Cortex of kidney (tissue), 1 donor: ENCODE data around the gene AQP12B.
"Not testable (repeated sequence)": the region's sequence is repeated elsewhere in the genome, so short reads cannot be mapped to it uniquely, and the experiment has no call there.

Source experiments
- DNase-seq: peaks from one replicate; lab custom pipeline; 2025; lab: John Stamatoyannopoulos, UW

Gene AQP12B, protein sequence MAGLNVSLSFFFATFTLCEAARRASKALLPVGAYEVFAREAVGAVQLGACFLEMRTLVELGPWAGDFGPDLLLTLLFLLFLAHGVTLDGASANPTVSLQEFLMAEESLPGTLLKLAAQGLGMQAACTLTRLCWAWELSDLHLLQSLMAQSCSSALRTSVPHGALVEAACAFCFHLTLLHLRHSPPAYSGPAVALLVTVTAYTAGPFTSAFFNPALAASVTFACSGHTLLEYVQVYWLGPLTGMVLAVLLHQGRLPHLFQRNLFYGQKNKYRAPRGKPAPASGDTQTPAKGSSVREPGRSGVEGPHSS

GRCh38 chr2:240682431-240683224 is at the start of gene AQP12B:
Gene AQP12B, minus strand, starts transcription at chr2:240682885. Its CDS starts 48 bp downstream, at chr2:240682837.
- not testable (repeated sequence) for DNase-seq

- DNase-seq, result no peak
Observed at GRCh38 chr2:240732184-240732583, 49.5 kb upstream of the AQP12B start.

- no peak for DNase-seq
Observed at GRCh38 chr2:240731178-240731545, 48.5 kb upstream of the AQP12B start.

- DNase-seq, result no peak
Observed at GRCh38 chr2:240730501-240731177, 48.0 kb upstream of the AQP12B start.

DNA sequence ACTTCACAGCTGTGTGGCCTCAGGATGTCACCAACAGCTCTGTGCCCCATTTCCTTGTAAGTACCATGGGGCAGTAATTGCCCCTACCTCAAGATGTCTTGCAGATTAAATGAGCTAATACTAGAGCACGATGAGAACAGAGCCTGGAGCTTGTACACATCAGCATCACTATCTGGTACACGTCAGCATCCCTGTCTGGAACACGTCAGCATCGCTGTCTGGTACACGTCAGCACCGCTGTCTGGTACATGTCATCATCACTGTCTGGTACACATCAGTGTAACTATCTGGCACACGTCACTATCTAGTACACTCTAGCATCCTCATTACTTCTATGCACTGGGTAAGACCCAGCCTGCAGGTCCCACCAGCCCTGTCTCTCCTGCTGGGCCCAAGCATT is 46.1 kb upstream of the AQP12B start:
- DNase-seq, result no peak

- DNase-seq, result no peak
Observed at GRCh38 chr2:240728361-240728760, 45.7 kb upstream of the AQP12B start.

GRCh38 chr2:240727913-240728312 is 45.2 kb upstream of the AQP12B start:
- no peak for DNase-seq

- DNase-seq, result no peak
Observed at GRCh38 chr2:240727439-240727838, 44.8 kb upstream of the AQP12B start.

DNA sequence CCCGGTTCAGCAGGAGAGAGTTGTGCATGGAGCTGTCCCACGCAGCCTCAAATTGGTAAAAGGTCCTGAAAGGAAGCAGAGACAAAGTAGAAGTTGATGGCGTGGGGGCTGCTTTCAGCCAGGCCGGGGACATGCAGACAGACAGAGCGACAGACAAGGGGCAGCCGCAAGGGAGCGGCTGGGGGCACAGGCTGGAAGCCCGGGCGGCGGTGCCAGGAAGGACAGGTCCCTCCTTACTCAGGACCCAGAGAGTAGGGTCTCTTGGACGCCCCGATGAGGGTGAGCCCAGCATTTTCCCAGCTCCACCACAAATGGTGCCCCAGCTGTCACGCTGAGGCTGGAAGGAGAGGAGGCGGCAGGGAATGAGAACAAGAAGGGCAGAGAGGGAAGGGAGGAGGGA is 44.2 kb upstream of the AQP12B start:
- DNase-seq, result no peak

- no peak for DNase-seq
Observed at GRCh38 chr2:240725671-240726070, 43.0 kb upstream of the AQP12B start.

GRCh38 chr2:240725266-240725665 is 42.6 kb upstream of the AQP12B start:
- no peak for DNase-seq

GRCh38 chr2:240724431-240724830 is 41.7 kb upstream of the AQP12B start:
- DNase-seq, result no peak

DNA sequence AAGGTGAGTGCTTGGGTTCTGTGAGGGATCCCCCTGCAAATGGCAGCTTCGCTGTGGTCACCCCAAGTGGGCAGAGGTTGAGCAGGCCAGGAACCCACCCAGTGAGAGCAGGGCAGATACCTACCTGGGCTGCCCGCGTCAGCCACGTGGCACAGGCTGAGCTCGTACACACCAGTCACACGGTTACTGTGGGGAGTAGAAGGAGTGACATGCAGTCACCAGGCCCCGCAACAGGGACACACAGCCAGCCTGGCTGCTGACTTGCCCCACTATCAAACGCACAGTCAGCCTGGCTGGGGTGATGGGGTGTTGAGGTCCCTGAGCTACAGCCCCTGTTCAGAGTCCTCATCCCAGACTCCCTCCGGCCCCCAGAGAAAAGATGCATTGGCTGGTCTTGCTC is 41.2 kb upstream of the AQP12B start:
- no peak for DNase-seq

- DNase-seq, result no peak
Observed at GRCh38 chr2:240722796-240723735, 40.4 kb upstream of the AQP12B start.

DNA sequence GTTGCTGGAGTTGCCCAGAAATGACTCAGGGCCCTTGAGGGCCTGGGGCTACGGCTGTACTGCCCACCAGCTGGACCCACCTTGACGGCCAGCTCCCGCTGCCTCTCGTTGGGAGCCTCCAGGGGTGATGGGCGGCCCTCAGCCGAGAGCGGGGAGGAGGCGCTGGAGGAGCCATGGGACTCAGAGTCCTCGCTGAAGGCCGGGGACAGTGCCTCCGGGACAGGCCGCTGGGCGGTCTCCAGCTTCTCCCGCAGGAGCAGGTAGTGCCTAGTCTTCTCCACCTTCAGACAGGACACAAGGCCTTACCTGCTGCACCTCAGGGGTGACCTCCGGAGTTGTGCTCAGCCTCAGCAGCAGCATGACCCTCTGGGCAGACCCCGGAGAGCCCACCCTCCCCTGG is 39.7 kb upstream of the AQP12B start:
- no peak for DNase-seq

- DNase-seq, result no peak
Observed at GRCh38 chr2:240721596-240722180, 39.0 kb upstream of the AQP12B start.

DNA sequence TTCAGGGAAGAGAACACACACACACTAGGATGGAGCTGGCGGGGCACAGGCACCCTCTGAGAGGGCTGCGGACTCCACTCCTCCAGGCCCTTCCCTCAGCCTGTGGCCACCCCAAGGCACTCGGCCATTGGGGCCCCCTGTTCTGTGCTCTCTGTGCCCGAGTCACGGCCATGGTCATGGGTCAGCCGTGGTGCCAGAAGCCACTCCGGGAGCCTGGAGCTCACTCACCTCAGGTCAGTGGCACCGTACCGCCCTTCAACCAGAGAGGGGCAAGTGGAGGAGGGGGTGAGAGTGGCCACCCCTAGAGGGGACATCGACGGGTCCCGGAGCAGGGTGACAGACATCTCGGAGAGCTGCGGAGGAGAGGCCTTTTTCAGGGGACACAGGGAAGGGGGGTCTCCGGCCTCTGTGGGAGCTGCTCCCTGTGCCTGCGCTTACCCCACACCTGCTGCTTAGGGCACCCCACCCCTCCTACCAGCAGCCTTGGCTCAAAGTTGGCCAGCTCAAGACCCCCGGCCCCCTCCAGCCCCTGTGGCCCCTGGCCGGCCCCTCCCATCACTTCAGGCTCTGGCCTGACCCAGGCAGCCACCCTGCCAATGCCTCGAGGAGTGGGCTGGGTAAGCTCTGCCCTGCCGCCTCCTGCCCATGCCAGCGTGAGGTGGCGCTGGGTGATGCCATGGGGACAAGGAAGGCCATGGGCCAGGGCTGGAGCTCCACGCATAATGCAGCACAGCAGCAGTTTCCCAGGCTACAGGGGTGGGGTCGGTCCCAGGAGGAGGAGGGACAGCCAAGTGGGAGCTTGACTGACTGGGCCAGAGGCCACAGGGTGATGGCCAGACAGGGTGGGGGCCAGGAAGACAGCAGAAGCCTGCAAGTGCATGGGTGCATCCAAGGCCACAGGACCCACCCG is 38.3 kb upstream of the AQP12B start:
- DNase-seq, result no peak

- no peak for DNase-seq
Observed at GRCh38 chr2:240719676-240720545, 37.2 kb upstream of the AQP12B start.

DNA sequence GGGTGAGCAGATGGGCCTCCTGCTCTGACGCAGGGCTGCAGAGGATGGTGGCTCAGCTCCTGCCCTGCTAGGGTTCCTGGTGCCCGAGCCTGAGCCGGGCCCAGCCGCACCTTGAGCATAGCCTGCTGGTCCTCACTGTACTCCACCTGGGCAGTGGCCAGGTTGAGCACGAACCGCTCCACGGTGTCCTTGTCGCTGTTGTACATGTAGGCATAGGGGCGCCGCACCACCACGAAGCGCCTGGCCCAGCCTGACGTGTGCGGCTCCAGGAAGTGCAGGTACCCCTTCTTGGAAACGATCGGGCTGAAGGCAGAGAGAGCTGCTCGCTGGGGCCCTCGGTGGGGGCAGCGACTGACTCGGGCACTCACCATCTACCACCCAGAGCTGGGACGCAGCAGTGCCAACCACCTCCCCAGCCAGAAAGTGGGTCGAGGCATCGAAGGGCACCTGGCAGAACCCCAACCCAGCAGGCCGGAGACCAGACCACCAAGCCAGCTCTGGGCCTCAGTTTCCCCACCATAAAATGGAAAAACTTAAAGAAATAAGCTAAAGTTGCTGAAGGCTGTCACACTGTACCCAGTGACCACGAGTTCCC is 36.3 kb upstream of the AQP12B start:
- no peak for DNase-seq
